Measurements from ENCODE around the gene GSG1. TPM values are rescaled to one million over a fixed set of nuclear protein-coding genes. Genes with fewer than 3 reads are reported as not detected.
"Not testable (repeated sequence)": the region's sequence is repeated elsewhere in the genome, so short reads cannot be mapped to it uniquely, and the experiment has no call there.

Gene GSG1
- total RNA-seq, 1 donor from 2014 or later = 6.8 TPM

DNA sequence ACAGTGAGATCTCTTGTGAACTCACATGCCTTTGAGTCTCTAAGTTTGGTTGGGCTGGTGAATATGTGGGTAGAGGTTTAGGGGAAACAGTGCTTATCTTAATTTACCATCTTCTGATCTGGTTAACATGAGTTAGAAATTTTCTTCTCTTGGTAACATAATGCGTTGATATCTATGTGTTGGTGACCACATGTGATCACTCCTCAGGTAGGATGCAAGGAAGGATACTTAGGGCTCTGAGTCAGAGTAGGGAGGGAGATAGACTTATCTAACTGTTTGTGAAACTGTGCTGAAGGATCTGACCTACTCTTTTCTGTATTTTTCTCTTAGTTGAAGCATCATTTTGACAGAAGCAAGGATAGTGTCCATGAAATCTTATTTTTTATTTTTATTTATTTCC, 36.1 kb downstream of the GSG1 start:
- no peaks in the 10 kb centered on the region for H3K9me3 ChIP-seq (ENCODE audit: control insufficient read depth in 3 of 3, low read length in 3 of 3)
- no peak overlapping the region for H3K9ac ChIP-seq (ENCODE audit: low read depth in 1 of 3, low read length in 3 of 3)
- no peaks in the 10 kb centered on the region for H3K4me1 ChIP-seq (ENCODE audit: control insufficient read depth in 3 of 3, insufficient read depth in 3 of 3, low read length in 3 of 3)
- H3K36me3 ChIP-seq (ENCODE audit: control insufficient read depth in 3 of 3, insufficient read depth in 3 of 3, low read length in 3 of 3) = peaks cover 20 to 31% (median 30%) of the 10 kb centered on the region in 3 donors
- H3K27me3 ChIP-seq (ENCODE audit: control insufficient read depth in 3 of 3, insufficient read depth in 3 of 3, low read length in 3 of 3) = no peaks in the 10 kb centered on the region
- no peak overlapping the region for H3K27ac ChIP-seq (ENCODE audit: low read depth, low read length)
- H3K4me3 ChIP-seq (ENCODE audit: low read length in 3 of 3) = no peak overlapping the region

- Histone ChIP-seq H3K9me3 (ENCODE audit: control insufficient read depth in 3 of 3, low read length in 3 of 3) (no peaks in the 10 kb centered on the region), H3K36me3 (ENCODE audit: control insufficient read depth in 3 of 3, insufficient read depth in 3 of 3, low read length in 3 of 3) (peaks cover 20 to 35% (median 28%) of the 10 kb centered on the region in 3 donors)
Observed at GRCh38 chr12:13066459-13066858, 37.0 kb downstream of the GSG1 start.

DNA sequence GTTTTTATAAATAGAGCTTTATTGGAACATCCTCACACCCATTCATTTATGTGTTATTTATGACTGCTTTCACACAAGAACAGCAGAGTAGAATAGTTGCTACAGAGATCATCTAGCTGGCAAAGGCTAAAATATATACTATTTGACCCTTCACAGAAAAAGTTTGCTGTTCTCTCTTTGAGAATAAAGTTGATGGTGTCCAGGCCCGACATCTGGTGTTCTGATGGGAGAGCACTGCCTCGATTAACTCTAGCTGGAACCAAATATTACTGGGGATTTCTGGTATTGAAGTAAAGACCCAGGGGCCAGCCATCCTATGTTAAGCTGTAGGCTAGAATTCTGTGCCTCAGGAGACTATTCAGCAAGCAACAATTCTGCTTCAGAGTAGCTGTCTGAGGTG, 37.5 kb downstream of the GSG1 start:
- Histone ChIP-seq H3K9me3 (ENCODE audit: control insufficient read depth in 3 of 3, low read length in 3 of 3) (no peaks in the 10 kb centered on the region), H3K4me3 (ENCODE audit: low read length in 3 of 3) (no peak overlapping the region), H3K4me1 (ENCODE audit: control insufficient read depth in 3 of 3, insufficient read depth in 3 of 3, low read length in 3 of 3) (no peaks in the 10 kb centered on the region), H3K27ac (ENCODE audit: low read depth, low read length) (no peak overlapping the region), H3K27me3 (ENCODE audit: control insufficient read depth in 3 of 3, insufficient read depth in 3 of 3, low read length in 3 of 3) (no peaks in the 10 kb centered on the region), H3K36me3 (ENCODE audit: control insufficient read depth in 3 of 3, insufficient read depth in 3 of 3, low read length in 3 of 3) (peaks cover 20 to 37% (median 27%) of the 10 kb centered on the region in 3 donors), H3K9ac (ENCODE audit: low read depth in 1 of 3, low read length in 3 of 3) (no peak overlapping the region)

More at GRCh38 chr12:13066459-13066858, 37.0 kb downstream of the GSG1 start:
- H3K27me3 ChIP-seq (ENCODE audit: control insufficient read depth in 3 of 3, insufficient read depth in 3 of 3, low read length in 3 of 3) = no peaks in the 10 kb centered on the region
- no peaks in the 10 kb centered on the region for H3K4me1 ChIP-seq (ENCODE audit: control insufficient read depth in 3 of 3, insufficient read depth in 3 of 3, low read length in 3 of 3)
- H3K4me3 ChIP-seq (ENCODE audit: low read length in 3 of 3) = no peak overlapping the region
- H3K27ac ChIP-seq (ENCODE audit: low read depth, low read length) = no peak overlapping the region
- no peak overlapping the region for H3K9ac ChIP-seq (ENCODE audit: low read depth in 1 of 3, low read length in 3 of 3)

GRCh38 chr12:13062669-13063068, 40.8 kb downstream of the GSG1 start:
- Histone ChIP-seq H3K36me3 (ENCODE audit: control insufficient read depth in 3 of 3, insufficient read depth in 3 of 3, low read length in 3 of 3) (peaks cover 20 to 32% (median 29%) of the 10 kb centered on the region in 3 donors), H3K27me3 (ENCODE audit: control insufficient read depth in 3 of 3, insufficient read depth in 3 of 3, low read length in 3 of 3) (no peaks in the 10 kb centered on the region), H3K9ac (ENCODE audit: low read depth in 1 of 3, low read length in 3 of 3) (no peak overlapping the region), H3K4me3 (ENCODE audit: low read length in 3 of 3) (no peak overlapping the region), H3K9me3 (ENCODE audit: control insufficient read depth in 3 of 3, low read length in 3 of 3) (no peaks in the 10 kb centered on the region), H3K27ac (ENCODE audit: low read depth, low read length) (no peak overlapping the region), H3K4me1 (ENCODE audit: control insufficient read depth in 3 of 3, insufficient read depth in 3 of 3, low read length in 3 of 3) (no peaks in the 10 kb centered on the region)

DNA sequence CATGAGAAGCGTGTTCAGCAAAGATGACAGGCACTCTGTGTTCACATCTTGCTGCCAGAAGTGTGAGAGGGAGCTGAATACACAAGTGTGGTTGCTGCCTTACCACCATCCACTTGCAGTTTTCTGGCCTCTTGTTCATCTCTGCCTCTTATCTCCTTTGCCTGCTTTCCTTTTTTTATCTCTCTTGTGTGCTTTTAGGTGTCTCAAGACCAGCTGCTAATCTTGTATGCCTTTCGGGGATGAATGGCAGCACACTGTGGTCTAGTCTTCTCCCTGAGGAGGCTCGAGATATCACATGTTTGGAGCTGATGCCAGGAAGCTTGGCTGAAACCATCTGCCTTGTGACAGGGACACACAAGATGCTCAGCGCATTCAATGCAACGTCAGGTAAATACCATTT, 42.1 kb downstream of the GSG1 start:
- peaks cover 15 to 32% (median 21%) of the 10 kb centered on the region in 3 donors for H3K36me3 ChIP-seq (ENCODE audit: control insufficient read depth in 3 of 3, insufficient read depth in 3 of 3, low read length in 3 of 3)
- no peaks in the 10 kb centered on the region for H3K9me3 ChIP-seq (ENCODE audit: control insufficient read depth in 3 of 3, low read length in 3 of 3)
- no peaks in the 10 kb centered on the region for H3K4me1 ChIP-seq (ENCODE audit: control insufficient read depth in 3 of 3, insufficient read depth in 3 of 3, low read length in 3 of 3)
- no peaks in the 10 kb centered on the region for H3K27me3 ChIP-seq (ENCODE audit: control insufficient read depth in 3 of 3, insufficient read depth in 3 of 3, low read length in 3 of 3)
- H3K4me3 ChIP-seq (ENCODE audit: low read length in 3 of 3) = no peak overlapping the region
- H3K27ac ChIP-seq (ENCODE audit: low read depth, low read length) = no peak overlapping the region
- H3K9ac ChIP-seq (ENCODE audit: low read depth in 1 of 3, low read length in 3 of 3) = no peak overlapping the region

DNA sequence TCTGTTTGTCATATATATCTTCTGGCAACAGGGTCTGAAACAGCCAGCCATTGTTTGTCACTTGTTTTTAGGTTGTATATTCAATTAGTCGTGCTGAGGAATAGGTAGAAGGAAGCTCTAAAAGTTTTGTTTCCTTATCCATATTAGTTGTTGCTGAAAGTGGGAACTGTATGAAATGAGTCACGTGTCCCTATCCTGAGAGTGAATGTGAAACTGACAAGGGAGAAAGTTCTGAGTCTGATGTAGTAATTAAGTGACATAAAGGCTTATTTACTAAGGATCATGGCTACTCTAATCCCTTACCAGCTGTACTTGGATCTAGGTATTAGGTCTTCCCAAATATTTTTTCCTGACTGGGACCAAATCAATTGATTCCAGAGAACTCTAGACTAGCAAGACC, 42.9 kb downstream of the GSG1 start:
- Histone ChIP-seq H3K9me3 (ENCODE audit: control insufficient read depth in 3 of 3, low read length in 3 of 3) (no peaks in the 10 kb centered on the region), H3K27me3 (ENCODE audit: control insufficient read depth in 3 of 3, insufficient read depth in 3 of 3, low read length in 3 of 3) (no peaks in the 10 kb centered on the region), H3K27ac (ENCODE audit: low read depth, low read length) (no peak overlapping the region), H3K4me1 (ENCODE audit: control insufficient read depth in 3 of 3, insufficient read depth in 3 of 3, low read length in 3 of 3) (no peaks in the 10 kb centered on the region), H3K4me3 (ENCODE audit: low read length in 3 of 3) (no peak overlapping the region), H3K36me3 (ENCODE audit: control insufficient read depth in 3 of 3, insufficient read depth in 3 of 3, low read length in 3 of 3) (peaks cover 15 to 32% (median 21%) of the 10 kb centered on the region in 3 donors), H3K9ac (ENCODE audit: low read depth in 1 of 3, low read length in 3 of 3) (no peak overlapping the region)

GRCh38 chr12:13053617-13054016, 49.9 kb downstream of the GSG1 start:
- H3K27ac ChIP-seq (ENCODE audit: low read depth, low read length); H3K36me3 ChIP-seq (ENCODE audit: control insufficient read depth in 3 of 3, insufficient read depth in 3 of 3, low read length in 3 of 3); H3K9ac ChIP-seq (ENCODE audit: low read depth in 1 of 3, low read length in 3 of 3); H3K4me1 ChIP-seq (ENCODE audit: control insufficient read depth in 3 of 3, insufficient read depth in 3 of 3, low read length in 3 of 3); H3K4me3 ChIP-seq (ENCODE audit: low read length in 3 of 3); H3K9me3 ChIP-seq (ENCODE audit: control insufficient read depth in 3 of 3, low read length in 3 of 3); H3K27me3 ChIP-seq (ENCODE audit: control insufficient read depth in 3 of 3, insufficient read depth in 3 of 3, low read length in 3 of 3): not testable (repeated sequence)

GRCh38 chr12:13052421-13052820, 51.0 kb downstream of the GSG1 start:
- no peak overlapping the region for H3K27ac ChIP-seq (ENCODE audit: low read depth, low read length)
- H3K36me3 ChIP-seq (ENCODE audit: control insufficient read depth in 3 of 3, insufficient read depth in 3 of 3, low read length in 3 of 3) = no peaks in the 10 kb centered on the region
- no peak overlapping the region for H3K4me3 ChIP-seq (ENCODE audit: low read length in 3 of 3)
- H3K9me3 ChIP-seq (ENCODE audit: control insufficient read depth in 3 of 3, low read length in 3 of 3) = no peaks in the 10 kb centered on the region
- H3K4me1 ChIP-seq (ENCODE audit: control insufficient read depth in 3 of 3, insufficient read depth in 3 of 3, low read length in 3 of 3) = peaks cover 0 to 5% (median 0%) of the 10 kb centered on the region in 3 donors
- no peaks in the 10 kb centered on the region for H3K27me3 ChIP-seq (ENCODE audit: control insufficient read depth in 3 of 3, insufficient read depth in 3 of 3, low read length in 3 of 3)
- H3K9ac ChIP-seq (ENCODE audit: low read depth in 1 of 3, low read length in 3 of 3) = no peak overlapping the region

- no peaks in the 10 kb centered on the region for H3K9me3 ChIP-seq (ENCODE audit: control insufficient read depth in 3 of 3, low read length in 3 of 3)
- H3K36me3 ChIP-seq (ENCODE audit: control insufficient read depth in 3 of 3, insufficient read depth in 3 of 3, low read length in 3 of 3) = no peaks in the 10 kb centered on the region
- no peak overlapping the region for H3K27ac ChIP-seq (ENCODE audit: low read depth, low read length)
- peaks cover 0 to 8% (median 2%) of the 10 kb centered on the region in 3 donors for H3K4me1 ChIP-seq (ENCODE audit: control insufficient read depth in 3 of 3, insufficient read depth in 3 of 3, low read length in 3 of 3)
- no peak overlapping the region for H3K4me3 ChIP-seq (ENCODE audit: low read length in 3 of 3)
- H3K27me3 ChIP-seq (ENCODE audit: control insufficient read depth in 3 of 3, insufficient read depth in 3 of 3, low read length in 3 of 3) = no peaks in the 10 kb centered on the region
- no peak overlapping the region for H3K9ac ChIP-seq (ENCODE audit: low read depth in 1 of 3, low read length in 3 of 3)
Observed at GRCh38 chr12:13049816-13050215, 53.7 kb downstream of the GSG1 start.

GRCh38 chr12:13046964-13047363, 56.5 kb downstream of the GSG1 start:
- H3K9me3 ChIP-seq (ENCODE audit: control insufficient read depth in 3 of 3, low read length in 3 of 3) = no peaks in the 10 kb centered on the region
- no peak overlapping the region for H3K9ac ChIP-seq (ENCODE audit: low read depth in 1 of 3, low read length in 3 of 3)
- no peaks in the 10 kb centered on the region for H3K36me3 ChIP-seq (ENCODE audit: control insufficient read depth in 3 of 3, insufficient read depth in 3 of 3, low read length in 3 of 3)
- peaks cover 6 to 10% (median 8%) of the 10 kb centered on the region in 3 donors for H3K4me1 ChIP-seq (ENCODE audit: control insufficient read depth in 3 of 3, insufficient read depth in 3 of 3, low read length in 3 of 3)
- no peak overlapping the region for H3K27ac ChIP-seq (ENCODE audit: low read depth, low read length)
- no peak overlapping the region for H3K4me3 ChIP-seq (ENCODE audit: low read length in 3 of 3)
- H3K27me3 ChIP-seq (ENCODE audit: control insufficient read depth in 3 of 3, insufficient read depth in 3 of 3, low read length in 3 of 3) = no peaks in the 10 kb centered on the region

- Histone ChIP-seq H3K9me3 (ENCODE audit: control insufficient read depth in 3 of 3, low read length in 3 of 3) (no peaks in the 10 kb centered on the region), H3K4me1 (ENCODE audit: control insufficient read depth in 3 of 3, insufficient read depth in 3 of 3, low read length in 3 of 3) (peaks cover 6 to 8% (median 7%) of the 10 kb centered on the region in 3 donors), H3K27ac (ENCODE audit: low read depth, low read length) (no peak overlapping the region), H3K4me3 (ENCODE audit: low read length in 3 of 3) (no peak overlapping the region), H3K9ac (ENCODE audit: low read depth in 1 of 3, low read length in 3 of 3) (no peak overlapping the region), H3K36me3 (ENCODE audit: control insufficient read depth in 3 of 3, insufficient read depth in 3 of 3, low read length in 3 of 3) (no peaks in the 10 kb centered on the region), H3K27me3 (ENCODE audit: control insufficient read depth in 3 of 3, insufficient read depth in 3 of 3, low read length in 3 of 3) (no peaks in the 10 kb centered on the region)
Observed at GRCh38 chr12:13045816-13046215, 57.7 kb downstream of the GSG1 start.

Measured in skeletal muscle tissue (tissue), 4 donors.